Fibroblast of lung (primary cell): ENCODE data around the gene CATSPERZ. TPM values are rescaled to one million over a fixed set of nuclear protein-coding genes. Genes with fewer than 3 reads are reported as not detected.

Experiments used
- DNase-seq, 2 donors: peaks; one replicate each; pipeline versions ENCODE4 v3.0.0 to v3.0.0-alpha.2; 2010; ENCODE audit warnings: low read depth in 2 of 2
- H2AFZ ChIP-seq: 2 replicates; pipeline ENCODE4 v1.5.1; 2012; ENCODE audit warnings: low read length, control low read depth, inconsistent platforms
- H3K27ac ChIP-seq: 2 replicates; pipeline ENCODE4 v1.5.1; 2011; ENCODE audit warnings: low read length, control low read depth; ENCODE audit not compliant: insufficient read depth
- H3K27me3 ChIP-seq: 2 replicates; pipeline ENCODE4 v1.5.1; 2011; ENCODE audit warnings: mild to moderate bottlenecking, low read length; ENCODE audit not compliant: control insufficient read depth, insufficient read depth
- H3K36me3 ChIP-seq: 2 replicates; pipeline ENCODE4 v1.5.1; 2011; ENCODE audit warnings: low read length; ENCODE audit not compliant: control insufficient read depth, insufficient read depth
- H3K4me1 ChIP-seq: 2 replicates; pipeline ENCODE4 v1.5.1; 2011; ENCODE audit warnings: low read length; ENCODE audit not compliant: control insufficient read depth, insufficient read depth; ENCODE audit errors: extremely low read depth
- H3K4me2 ChIP-seq: 2 replicates; pipeline ENCODE4 v1.5.1; 2011; ENCODE audit warnings: low read length, control low read depth; ENCODE audit not compliant: insufficient read depth; ENCODE audit errors: extremely low read depth
- H3K4me3 ChIP-seq, 4 experiments: fragments of 200-600 bp in 1 of 4; sonication (generic) in 1 of 4; replicated peaks in 1 of 4; 2 replicates each; pipeline ENCODE4 v1.5.1; 2011 to 2016; ENCODE audit warnings: low read length in 4 of 4, low read depth in 3 of 4, mild to moderate bottlenecking in 3 of 4, control low read depth in 2 of 4, inconsistent platforms in 1 of 4, mixed read lengths in 1 of 4; ENCODE audit not compliant: insufficient read depth in 1 of 4; ENCODE audit errors: control extremely low read depth in 1 of 4
- H3K79me2 ChIP-seq: 2 replicates; pipeline ENCODE4 v1.5.1; 2012; ENCODE audit warnings: mild to moderate bottlenecking, low read length, inconsistent platforms; ENCODE audit not compliant: control insufficient read depth, insufficient read depth
- H3K9ac ChIP-seq: 2 replicates; pipeline ENCODE4 v1.5.1; 2011; ENCODE audit warnings: mild to moderate bottlenecking, low read length, control low read depth; ENCODE audit not compliant: insufficient read depth
- H3K9me3 ChIP-seq: 2 replicates; pipeline ENCODE4 v1.5.1; 2012; ENCODE audit warnings: low read depth, low read length; ENCODE audit not compliant: control insufficient read depth, insufficient read depth
- H4K20me1 ChIP-seq: 2 replicates; pipeline ENCODE4 v1.5.1; 2011; ENCODE audit warnings: low read length; ENCODE audit not compliant: control insufficient read depth, insufficient read depth; ENCODE audit errors: extremely low read depth
- CTCF ChIP-seq, 2 donors: IDR thresholded peaks in 1 of 2; conservative IDR thresholded peaks in 1 of 2; 1 replicate in 1 of 2; 2 replicates in 1 of 2; pipeline ENCODE4 v1.5.1; 2011 to 2012; ENCODE audit warnings: low read length in 2 of 2, control low read depth in 1 of 2, inconsistent platforms in 1 of 2, low read depth in 1 of 2, mild to moderate bottlenecking in 1 of 2
- EZH2 ChIP-seq: IDR thresholded peaks from 2 replicates; pipeline ENCODE4 v1.5.1; 2012; ENCODE audit warnings: low read length, control low read depth, mild to moderate bottlenecking; ENCODE audit errors: missing control alignments
- polyA plus RNA-seq, 2 donors: library from polyadenylated mRNA; depleted of rRNA in 1 of 2; stranded (reverse) in 1 of 2; unstranded in 1 of 2; fragments of >200 nt; gene quantifications; 2 replicates each; pipeline ENCODE4 v1.2.1, GENCODE V29; 2011 to 2012; ENCODE audit warnings: missing spikeins in 1 of 2
- total RNA-seq: library from RNA; depleted of rRNA; stranded (reverse); fragments of >200 nt; gene quantifications from 2 replicates; pipeline ENCODE4 v1.2.1, GENCODE V29; 2014

The CATSPERZ gene
- total and polyA plus RNA-seq, 2 donors (not counting 1 experiment from before 2014, with no cell fraction given), result 0.33 TPM; not detected in 1

- TF ChIP-seq EZH2, result no peak
- TF ChIP-seq CTCF (conservative IDR thresholded peaks at IDR 0.05 in 1 of 2, IDR thresholded peaks at IDR 0.05 in 1 of 2; ENCODE audit: low read depth in 1 of 2, low read length in 2 of 2), result no peak
- no peaks in the 10 kb centered on the region for H3K36me3 ChIP-seq
- H3K27me3 ChIP-seq, result no peaks in the 10 kb centered on the region
- no peaks in the 10 kb centered on the region for H4K20me1 ChIP-seq
- H3K4me1 ChIP-seq, result no peaks in the 10 kb centered on the region
- no peak for DNase-seq
- H2AFZ ChIP-seq, result no peak overlapping the region
- H3K27ac ChIP-seq, result no peak overlapping the region
- H3K79me2 ChIP-seq, result no peaks in the 10 kb centered on the region
- no peak overlapping the region for H3K4me2 ChIP-seq
- no peak overlapping the region for H3K9ac ChIP-seq
- no peaks in the 10 kb centered on the region for H3K9me3 ChIP-seq
- no peak overlapping the region for H3K4me3 ChIP-seq
Measured at GRCh38 chr11:64348383-64349024, 48.3 kb downstream of the CATSPERZ start.

GRCh38 chr11:64349025-64349387, 48.8 kb downstream of the CATSPERZ start:
- no peak for DNase-seq
- Histone ChIP-seq H3K4me1 (no peaks in the 10 kb centered on the region), H3K36me3 (no peaks in the 10 kb centered on the region), H4K20me1 (no peaks in the 10 kb centered on the region), H3K79me2 (no peaks in the 10 kb centered on the region), H3K27ac (no peak overlapping the region), H2AFZ (no peak overlapping the region), H3K4me2 (no peak overlapping the region), H3K4me3 (no peak overlapping the region), H3K9me3 (no peaks in the 10 kb centered on the region), H3K9ac (no peak overlapping the region), H3K27me3 (no peaks in the 10 kb centered on the region)
- TF ChIP-seq EZH2, result no peak
- no peak for TF ChIP-seq CTCF (conservative IDR thresholded peaks at IDR 0.05 in 1 of 2, IDR thresholded peaks at IDR 0.05 in 1 of 2; ENCODE audit: low read depth in 1 of 2, low read length in 2 of 2)

GRCh38 chr11:64349404-64349803, 49.2 kb downstream of the CATSPERZ start:
- no peak for TF ChIP-seq EZH2
- Histone ChIP-seq H3K4me1 (no peaks in the 10 kb centered on the region), H3K9me3 (no peaks in the 10 kb centered on the region), H4K20me1 (no peaks in the 10 kb centered on the region), H3K27ac (no peak overlapping the region), H3K4me3 (no peak overlapping the region), H3K36me3 (no peaks in the 10 kb centered on the region), H3K4me2 (no peak overlapping the region), H3K79me2 (no peaks in the 10 kb centered on the region), H3K9ac (no peak overlapping the region), H3K27me3 (no peaks in the 10 kb centered on the region), H2AFZ (no peak overlapping the region)
- no peak for DNase-seq
